WERI-Rb-1 (cell line): ENCODE measurements around the gene FRMPD3.
A peak's percentile ranks its signal among the peaks of the same experiment; 100 is the strongest.
"Not testable (repeated sequence)": the region's sequence is repeated elsewhere in the genome, so short reads cannot be mapped to it uniquely, and the experiment has no call there.

Experiments used
- DNase-seq: peaks from one replicate; pipeline ENCODE4 v3.0.0-alpha.2; 2020
- H3K27ac ChIP-seq: fragments of 250-450 bp; sonication (Bioruptor Pico); 2 replicates; pipeline ENCODE4 v1.5.1; 2020; ENCODE audit warnings: mild to moderate bottlenecking, moderate library complexity
- H3K27me3 ChIP-seq: fragments of 250-450 bp; sonication (Bioruptor Pico); 2 replicates; pipeline ENCODE4 v1.5.1; 2021; ENCODE audit warnings: mild to moderate bottlenecking, low read depth, moderate library complexity; ENCODE audit not compliant: insufficient read depth, severe bottlenecking
- H3K36me3 ChIP-seq: fragments of 250-450 bp; sonication (Bioruptor Pico); 2 replicates; pipeline ENCODE4 v1.5.1; 2020; ENCODE audit warnings: mild to moderate bottlenecking, moderate library complexity
- H3K4me3 ChIP-seq: 2 replicates; pipeline ENCODE4 v1.5.1; 2011; ENCODE audit warnings: low read depth, mild to moderate bottlenecking, control low read depth, low read length
- H3K9me3 ChIP-seq: fragments of 250-450 bp; sonication (Bioruptor Pico); 2 replicates; pipeline ENCODE4 v1.5.1; 2021; ENCODE audit warnings: mild to moderate bottlenecking, moderate library complexity; ENCODE audit not compliant: severe bottlenecking
- CTCF ChIP-seq: IDR thresholded peaks from 2 replicates; pipeline ENCODE4 v1.5.1; 2011; ENCODE audit warnings: low read depth, mild to moderate bottlenecking, control low read depth, inconsistent platforms, low read length

The FRMPD3 gene

DNA sequence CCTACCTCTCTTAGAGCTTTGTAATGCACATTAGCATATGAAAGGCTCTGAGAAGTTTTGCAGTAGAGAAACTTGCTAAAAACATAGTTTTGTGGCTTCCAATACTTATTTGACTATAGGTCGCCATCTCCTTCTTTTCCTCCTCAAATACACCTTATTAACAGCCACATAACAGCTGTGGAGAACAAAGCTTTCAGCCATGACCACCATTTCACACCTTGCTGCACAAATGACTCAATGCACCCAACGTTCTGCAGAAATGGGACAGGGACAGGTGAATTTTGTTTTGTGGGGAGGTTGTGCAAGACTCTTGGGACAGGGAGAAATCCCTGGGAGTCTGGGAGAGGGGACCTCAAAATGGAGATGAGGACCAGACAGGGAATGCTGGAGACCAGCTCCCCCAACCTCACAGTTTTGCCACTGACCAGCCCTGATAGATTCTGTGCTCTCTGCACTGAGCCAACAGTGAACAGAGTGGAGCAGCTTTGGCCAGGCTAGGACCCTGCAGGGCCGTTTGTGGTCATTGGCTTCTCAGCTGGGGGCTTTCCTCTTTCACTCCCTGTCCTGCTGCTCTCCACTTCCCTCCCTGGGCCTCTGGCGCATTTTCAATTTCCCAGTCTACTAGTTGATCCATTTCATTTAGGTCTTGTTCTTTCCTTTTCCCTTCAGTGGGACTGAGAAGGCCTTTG lies 16.6 kb downstream of the FRMPD3 start:
- H3K9me3 ChIP-seq: no peaks in the 10 kb centered on the region
- no peak for TF ChIP-seq CTCF
- H3K36me3 ChIP-seq: no peaks in the 10 kb centered on the region
- no peak for DNase-seq
- H3K27ac ChIP-seq: no peak overlapping the region
- no peak overlapping the region for H3K4me3 ChIP-seq
- no peaks in the 10 kb centered on the region for H3K27me3 ChIP-seq

GRCh38 chrX:107467271-107467670 lies 17.8 kb downstream of the FRMPD3 start:
- Histone ChIP-seq H3K4me3 (no peak overlapping the region), H3K9me3 (no peaks in the 10 kb centered on the region), H3K36me3 (no peaks in the 10 kb centered on the region), H3K27me3 (no peaks in the 10 kb centered on the region), H3K27ac (no peak overlapping the region)
- TF ChIP-seq CTCF: no peak
- no peak for DNase-seq

- TF ChIP-seq CTCF: no peak
- Histone ChIP-seq H3K4me3 (no peak overlapping the region), H3K9me3 (no peaks in the 10 kb centered on the region), H3K27me3 (no peaks in the 10 kb centered on the region), H3K36me3 (no peaks in the 10 kb centered on the region), H3K27ac (no peak overlapping the region)
- no peak for DNase-seq
Observed at GRCh38 chrX:107470198-107470597, 20.7 kb downstream of the FRMPD3 start.

- Histone ChIP-seq H3K36me3 (no peaks in the 10 kb centered on the region), H3K27me3 (no peaks in the 10 kb centered on the region), H3K9me3 (no peaks in the 10 kb centered on the region), H3K27ac (no peak overlapping the region), H3K4me3 (no peak overlapping the region)
- DNase-seq: no peak
- TF ChIP-seq CTCF: peak; percentile 40
Observed at GRCh38 chrX:107470971-107471370, 21.5 kb downstream of the FRMPD3 start.

DNA sequence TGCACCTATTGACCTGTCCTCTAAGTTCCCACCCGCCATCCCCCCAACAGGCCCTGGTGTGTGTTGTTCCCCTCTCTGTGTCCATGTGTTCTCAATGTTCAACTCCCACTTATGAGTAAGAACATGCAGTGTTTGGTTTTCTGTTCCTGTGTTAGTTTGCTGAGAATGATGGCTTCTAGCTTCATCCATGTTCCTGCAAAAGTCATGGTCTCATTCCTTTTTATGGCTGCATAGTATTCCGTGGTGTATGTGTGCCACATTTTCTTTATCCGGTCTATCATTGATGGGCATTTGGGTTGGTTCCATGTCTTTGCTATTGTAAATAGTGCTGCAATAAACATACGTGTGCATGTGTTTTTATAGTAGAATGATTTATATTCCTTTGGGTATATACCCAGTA lies 22.0 kb downstream of the FRMPD3 start:
- not testable (repeated sequence) for H3K36me3 ChIP-seq, H3K27ac ChIP-seq, H3K9me3 ChIP-seq, H3K27me3 ChIP-seq, DNase-seq, H3K4me3 ChIP-seq

GRCh38 chrX:107477406-107477805 lies 28.0 kb downstream of the FRMPD3 start:
- Histone ChIP-seq H3K27me3 (no peaks in the 10 kb centered on the region), H3K9me3 (no peaks in the 10 kb centered on the region), H3K36me3 (no peaks in the 10 kb centered on the region), H3K27ac (no peak overlapping the region), H3K4me3 (no peak overlapping the region)
- no peak for TF ChIP-seq CTCF
- DNase-seq: peak; percentile 29
